Ishikawa (cell line): ENCODE measurements around the gene DAAM1.

ENCODE experiments used
- CEBPB ChIP-seq: IDR thresholded peaks from 2 replicates; pipeline ENCODE4 v1.6.1; 2012
- CREB1 ChIP-seq: IDR thresholded peaks from 2 replicates; pipeline ENCODE4 v1.6.1; 2012; ENCODE audit warnings: low read depth
- EGR1 ChIP-seq: IDR thresholded peaks from 2 replicates; pipeline ENCODE4 v1.6.1; 2012
- EP300 ChIP-seq: IDR thresholded peaks from 2 replicates; pipeline ENCODE4 v1.6.1; 2012; ENCODE audit warnings: borderline replicate concordance
- FOXM1 ChIP-seq: IDR thresholded peaks from 2 replicates; pipeline ENCODE4 v1.6.1; 2012; ENCODE audit warnings: low read depth, borderline replicate concordance
- MAX ChIP-seq: IDR thresholded peaks from 2 replicates; pipeline ENCODE4 v1.6.1; 2012
- NFIC ChIP-seq: IDR thresholded peaks from 2 replicates; pipeline ENCODE4 v1.6.1; 2012
- RAD21 ChIP-seq: IDR thresholded peaks from 2 replicates; pipeline ENCODE4 v1.6.1; 2012; ENCODE audit warnings: low read depth
- TAF1 ChIP-seq: IDR thresholded peaks from 2 replicates; pipeline ENCODE4 v1.6.1; 2012; ENCODE audit warnings: low read depth, mild to moderate bottlenecking
- TCF12 ChIP-seq: IDR thresholded peaks from 2 replicates; pipeline ENCODE4 v1.6.1; 2012; ENCODE audit warnings: low read depth
- TEAD4 ChIP-seq: IDR thresholded peaks from 2 replicates; pipeline ENCODE4 v1.6.1; 2012
- USF1 ChIP-seq: IDR thresholded peaks from 2 replicates; pipeline ENCODE4 v1.6.1; 2012
- YY1 ChIP-seq: IDR thresholded peaks from 2 replicates; pipeline ENCODE4 v1.6.1; 2012; ENCODE audit warnings: low read depth
- ZBTB7A ChIP-seq: IDR thresholded peaks from 2 replicates; pipeline ENCODE4 v1.6.1; 2012; ENCODE audit warnings: low read depth
- TF ChIP-seq, protein P1 (sequence below): IDR thresholded peaks from 2 replicates; pipeline ENCODE4 v1.6.1; 2012; ENCODE audit warnings: low read depth, mild to moderate bottlenecking

The DAAM1 gene

DNA sequence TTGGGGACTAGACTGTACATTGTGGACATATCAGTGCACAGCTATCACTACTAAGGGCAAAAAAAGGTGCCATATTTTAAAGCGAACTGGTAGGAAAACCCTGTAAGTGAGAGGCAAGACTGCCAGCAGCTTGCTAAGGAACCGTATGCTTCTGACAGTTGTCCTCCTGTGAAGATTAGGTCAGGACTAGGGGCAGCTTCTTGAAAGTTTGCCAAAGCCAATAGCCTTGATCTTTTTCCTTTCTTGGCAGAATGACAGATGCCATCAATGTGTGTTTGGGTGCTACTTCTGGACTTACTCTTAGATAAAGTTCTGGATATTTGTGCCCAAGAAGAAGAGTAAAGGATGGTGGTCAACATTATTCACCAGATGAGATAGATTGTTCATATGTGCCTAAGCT is 7.4 kb downstream of the DAAM1 start:
- TF ChIP-seq RAD21 (no peak), CREB1 (no peak), USF1 (no peak), CEBPB (no peak), FOXM1 (no peak), TAF1 (no peak)

GRCh38 chr14:59197695-59198262 is 9.3 kb downstream of the DAAM1 start:
- TF ChIP-seq MAX (no peak), EGR1 (no peak)

DNA sequence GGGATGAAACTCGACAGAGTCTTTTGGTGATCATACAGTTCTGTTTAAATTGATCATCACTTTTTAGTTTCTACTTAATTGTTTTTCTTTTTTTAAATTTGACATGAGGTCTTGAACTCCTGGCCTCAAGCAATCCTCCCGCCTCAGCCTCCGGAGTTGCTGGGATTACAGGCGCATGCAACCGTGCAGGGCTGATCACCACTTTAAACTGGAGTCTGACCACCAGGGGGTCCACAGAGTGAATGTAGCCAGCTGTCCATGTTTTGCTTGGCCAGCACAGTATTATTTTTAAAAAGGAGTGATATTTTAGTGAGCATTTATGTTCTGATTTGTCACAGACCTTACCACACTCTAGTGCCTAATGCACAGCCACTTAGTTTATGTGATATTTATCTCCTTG is 10.7 kb downstream of the DAAM1 start:
- no peak for TF ChIP-seq FOXM1
- TF ChIP-seq USF1: no peak
- no peak for TF ChIP-seq NFIC
- TF ChIP-seq TCF12: no peak
- no peak for TF ChIP-seq ZBTB7A
- TF ChIP-seq MAX: no peak
- TF ChIP-seq RAD21: no peak
- TF ChIP-seq CEBPB: no peak

DNA sequence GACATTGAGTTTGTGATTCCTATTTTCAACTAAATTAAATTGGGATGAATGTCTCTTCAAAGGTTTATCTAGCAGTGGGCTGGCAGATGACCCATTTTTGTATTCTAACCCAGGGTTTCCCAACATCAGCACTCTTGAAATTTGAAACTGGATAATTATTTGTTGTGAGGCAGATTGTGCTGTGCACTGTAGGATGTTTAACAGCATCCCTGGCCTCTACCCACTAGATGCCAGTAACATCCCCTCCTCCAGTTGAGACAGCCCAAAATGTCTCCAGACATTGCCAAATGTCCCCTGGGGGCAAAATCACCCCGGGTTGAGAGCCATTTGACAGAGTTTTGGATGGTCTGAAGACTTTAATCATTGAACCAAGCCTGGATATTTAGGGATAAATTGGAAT is 11.1 kb downstream of the DAAM1 start:
- TF ChIP-seq MAX (no peak), CREB1 (no peak), TCF12 (no peak), CEBPB (no peak), TAF1 (no peak), EGR1 (no peak), YY1 (no peak), RAD21 (no peak), FOXM1 (no peak), ZBTB7A (no peak), TEAD4 (no peak), USF1 (no peak), EP300 (no peak), NFIC (no peak)
- TF ChIP-seq, protein P1, sequence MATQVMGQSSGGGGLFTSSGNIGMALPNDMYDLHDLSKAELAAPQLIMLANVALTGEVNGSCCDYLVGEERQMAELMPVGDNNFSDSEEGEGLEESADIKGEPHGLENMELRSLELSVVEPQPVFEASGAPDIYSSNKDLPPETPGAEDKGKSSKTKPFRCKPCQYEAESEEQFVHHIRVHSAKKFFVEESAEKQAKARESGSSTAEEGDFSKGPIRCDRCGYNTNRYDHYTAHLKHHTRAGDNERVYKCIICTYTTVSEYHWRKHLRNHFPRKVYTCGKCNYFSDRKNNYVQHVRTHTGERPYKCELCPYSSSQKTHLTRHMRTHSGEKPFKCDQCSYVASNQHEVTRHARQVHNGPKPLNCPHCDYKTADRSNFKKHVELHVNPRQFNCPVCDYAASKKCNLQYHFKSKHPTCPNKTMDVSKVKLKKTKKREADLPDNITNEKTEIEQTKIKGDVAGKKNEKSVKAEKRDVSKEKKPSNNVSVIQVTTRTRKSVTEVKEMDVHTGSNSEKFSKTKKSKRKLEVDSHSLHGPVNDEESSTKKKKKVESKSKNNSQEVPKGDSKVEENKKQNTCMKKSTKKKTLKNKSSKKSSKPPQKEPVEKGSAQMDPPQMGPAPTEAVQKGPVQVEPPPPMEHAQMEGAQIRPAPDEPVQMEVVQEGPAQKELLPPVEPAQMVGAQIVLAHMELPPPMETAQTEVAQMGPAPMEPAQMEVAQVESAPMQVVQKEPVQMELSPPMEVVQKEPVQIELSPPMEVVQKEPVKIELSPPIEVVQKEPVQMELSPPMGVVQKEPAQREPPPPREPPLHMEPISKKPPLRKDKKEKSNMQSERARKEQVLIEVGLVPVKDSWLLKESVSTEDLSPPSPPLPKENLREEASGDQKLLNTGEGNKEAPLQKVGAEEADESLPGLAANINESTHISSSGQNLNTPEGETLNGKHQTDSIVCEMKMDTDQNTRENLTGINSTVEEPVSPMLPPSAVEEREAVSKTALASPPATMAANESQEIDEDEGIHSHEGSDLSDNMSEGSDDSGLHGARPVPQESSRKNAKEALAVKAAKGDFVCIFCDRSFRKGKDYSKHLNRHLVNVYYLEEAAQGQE: no peak

DNA sequence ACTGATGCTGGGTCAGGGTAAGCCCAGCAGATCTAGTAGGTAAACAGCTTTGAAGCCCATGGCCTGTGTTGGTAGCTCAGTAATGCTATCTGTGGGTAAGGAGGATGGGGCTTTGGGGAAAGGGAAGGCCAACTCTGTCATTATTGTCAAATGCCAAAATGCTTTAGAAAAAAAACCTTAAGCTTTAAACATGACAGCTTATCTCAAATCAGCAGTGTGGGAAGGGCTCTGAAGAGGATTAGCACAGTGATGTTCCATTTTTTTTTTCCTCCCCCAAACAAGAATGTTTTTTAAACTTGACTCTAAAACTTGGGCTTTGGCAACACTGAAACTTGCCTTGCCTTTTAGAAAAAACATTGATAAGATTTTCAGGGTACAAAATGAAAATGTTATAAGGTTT is 11.7 kb downstream of the DAAM1 start:
- TF ChIP-seq EGR1: no peak
- no peak for TF ChIP-seq CEBPB
- no peak for TF ChIP-seq TAF1
- no peak for TF ChIP-seq USF1
- TF ChIP-seq YY1: no peak
- TF ChIP-seq, protein P1: no peak
- no peak for TF ChIP-seq TCF12
- no peak for TF ChIP-seq TEAD4
- no peak for TF ChIP-seq ZBTB7A
- TF ChIP-seq FOXM1: no peak
- no peak for TF ChIP-seq RAD21
- no peak for TF ChIP-seq NFIC
- TF ChIP-seq EP300: no peak
- TF ChIP-seq CREB1: no peak
- no peak for TF ChIP-seq MAX
